ENCODE data around the gene GGTLC2.
A peak's percentile ranks its signal among the peaks of the same experiment; 100 is the strongest.
"Not testable (repeated sequence)": the region's sequence is repeated elsewhere in the genome, so short reads cannot be mapped to it uniquely, and the experiment has no call there.

Gene GGTLC2

DNA sequence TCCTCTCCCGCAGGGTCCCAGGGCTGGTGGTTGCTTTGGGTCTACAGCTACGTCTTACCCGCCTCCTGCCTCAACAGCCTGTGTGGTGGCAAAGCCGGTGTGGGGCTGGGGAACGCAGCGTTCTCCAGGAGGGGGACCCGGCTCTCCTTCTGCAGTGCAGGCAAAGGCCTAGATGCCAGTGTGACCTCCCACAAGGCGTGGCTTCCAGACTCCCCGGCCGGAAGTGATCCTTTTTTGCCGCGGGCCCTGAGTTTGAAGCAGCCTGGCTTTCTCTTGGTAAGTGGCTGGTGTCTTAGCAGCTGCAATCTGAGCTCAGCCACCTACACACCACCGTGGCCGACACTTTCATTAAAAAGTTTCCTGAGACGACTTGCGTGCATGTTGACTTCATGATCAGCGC, 6.1 kb upstream of the GGTLC2 start:
- not testable (repeated sequence) for DNase-seq (ENCODE audit: low spot score)

DNA sequence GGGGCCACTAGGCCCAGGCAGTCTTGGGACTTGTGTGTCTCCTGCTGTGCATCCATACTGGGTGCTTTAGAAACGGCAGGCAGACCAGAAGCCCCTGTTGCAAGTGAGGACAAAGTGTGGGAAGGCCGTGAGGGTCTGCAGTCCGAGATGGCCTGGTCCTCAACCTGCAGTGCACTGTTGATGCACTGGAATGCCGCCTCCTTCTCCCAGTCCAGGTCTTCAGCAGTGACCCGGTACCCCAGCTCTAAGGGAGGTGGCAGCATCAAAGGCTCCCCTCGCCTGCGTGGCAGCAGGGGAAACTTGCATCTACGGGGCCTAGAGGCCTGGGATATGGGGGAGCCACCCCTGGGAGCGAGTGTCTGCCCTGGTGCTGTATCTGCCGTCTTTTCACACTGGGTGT, 2.2 kb upstream of the GGTLC2 start:
- not testable (repeated sequence) for DNase-seq (ENCODE audit: low spot score)

DNA sequence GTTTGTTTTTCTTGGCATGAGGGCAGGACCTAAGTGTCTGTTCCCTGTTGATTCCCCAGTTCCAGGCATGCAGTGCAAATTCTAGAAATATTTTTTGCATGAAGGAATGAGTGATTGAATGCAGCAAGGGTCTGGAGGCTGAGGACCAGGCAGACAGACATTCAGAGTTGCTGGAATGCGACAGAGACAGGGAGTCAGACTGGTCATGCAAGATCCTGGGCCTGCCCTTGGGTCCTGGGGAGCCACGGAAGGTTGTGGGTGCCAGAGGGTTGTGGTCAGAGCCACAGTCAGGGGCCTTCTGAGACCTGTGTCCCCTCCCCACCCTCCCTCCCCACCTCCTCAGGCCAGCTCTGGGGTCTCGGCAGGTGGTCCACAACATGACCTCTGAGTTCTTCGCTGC, 1.6 kb downstream of the GGTLC2 start:
- not testable (repeated sequence) for DNase-seq (ENCODE audit: low spot score)

DNA sequence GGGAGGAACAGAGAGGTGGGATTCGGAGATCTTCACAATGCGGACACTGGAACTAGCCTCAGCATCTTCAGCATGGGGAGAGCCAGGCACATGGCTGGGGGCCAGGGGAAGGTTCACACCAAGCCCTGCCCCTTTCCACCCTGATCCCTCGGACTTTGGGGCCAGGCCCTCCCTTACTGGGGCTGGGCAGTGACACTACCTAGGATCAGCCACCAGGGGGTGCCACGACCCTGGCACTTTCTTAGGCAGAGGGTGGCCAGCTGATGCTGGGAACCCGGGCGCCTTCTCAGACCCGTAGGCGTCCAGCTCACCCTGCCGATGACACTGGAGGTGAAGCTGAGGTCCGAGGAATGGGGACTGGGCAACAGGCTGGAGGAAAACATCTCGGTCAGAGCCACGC, 3.5 kb downstream of the GGTLC2 start:
- not testable (repeated sequence) for DNase-seq (ENCODE audit: low spot score)

DNA sequence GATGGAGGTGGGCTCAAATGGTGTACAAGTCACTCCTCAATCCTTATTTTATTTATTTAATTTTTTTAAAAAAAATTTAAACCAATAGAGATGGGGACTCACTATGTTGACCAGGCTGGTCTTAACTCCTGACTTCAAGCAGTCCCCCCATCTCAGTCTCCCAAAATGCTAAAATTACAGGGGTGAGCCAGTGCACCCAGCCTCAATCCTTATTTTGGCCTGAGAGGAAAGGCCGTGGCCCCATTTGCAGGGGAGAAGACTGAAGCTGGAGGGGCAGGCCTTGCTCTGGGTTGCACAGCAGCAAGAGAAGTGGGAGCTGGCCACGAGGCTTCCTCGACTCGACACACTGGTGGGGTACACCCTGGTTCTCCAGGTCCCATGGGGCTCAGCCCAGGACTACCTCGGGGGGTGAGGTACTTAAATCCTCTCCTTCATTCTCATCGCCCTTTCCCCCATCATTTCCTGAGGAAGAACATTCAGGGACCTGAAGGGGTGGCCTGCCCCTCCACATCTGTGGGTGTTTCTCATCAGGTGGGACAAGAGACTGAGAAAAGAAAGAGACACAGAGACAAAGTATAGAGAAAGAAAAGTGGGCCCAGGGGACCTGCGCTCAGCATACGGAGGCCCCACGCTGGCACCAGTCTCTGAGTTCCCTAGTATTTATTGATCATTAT, 4.6 kb downstream of the GGTLC2 start:
- DNase-seq (ENCODE audit: low spot score): not testable (repeated sequence)

DNA sequence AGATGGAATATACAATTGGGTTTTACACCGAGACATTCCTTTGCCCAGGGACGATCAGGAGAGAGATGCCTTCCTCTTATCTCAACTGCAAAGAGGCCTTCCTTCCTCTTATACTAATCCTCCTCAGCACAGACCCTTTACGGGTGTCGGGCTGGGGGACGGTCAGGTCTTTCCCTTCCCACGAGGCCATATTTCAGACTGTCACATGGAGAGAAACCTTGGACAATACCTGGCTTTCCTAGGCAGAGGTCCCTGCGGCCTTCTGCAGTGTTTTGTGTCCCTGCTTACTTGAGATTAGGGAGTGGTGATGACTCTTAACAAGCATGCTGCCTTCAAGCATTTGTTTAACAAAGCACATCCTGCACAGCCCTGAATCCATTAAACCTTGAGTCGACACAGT, 5.3 kb downstream of the GGTLC2 start:
- DNase-seq (ENCODE audit: low spot score): not testable (repeated sequence)

DNA sequence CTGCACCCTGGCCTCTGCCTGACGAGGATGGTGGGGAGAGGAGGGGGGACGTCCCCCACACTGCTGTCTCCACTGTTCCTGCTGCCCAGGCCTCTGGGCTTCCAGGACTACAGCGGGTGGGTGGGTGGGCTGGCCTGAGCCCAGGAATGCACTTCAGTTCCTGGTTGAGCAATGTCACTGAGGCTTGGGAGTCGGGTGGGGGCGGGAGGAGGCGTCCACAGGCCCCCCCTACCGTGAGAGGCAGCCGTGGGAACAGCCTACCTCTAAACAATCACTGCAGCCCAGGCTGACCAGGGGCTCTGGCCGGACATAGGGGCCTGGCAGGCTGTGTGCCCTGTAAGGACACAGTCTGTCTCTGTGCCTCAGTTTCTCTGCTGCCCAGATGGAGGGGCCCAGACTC, 6.0 kb downstream of the GGTLC2 start:
- DNase-seq (ENCODE audit: low spot score): not testable (repeated sequence)

DNA sequence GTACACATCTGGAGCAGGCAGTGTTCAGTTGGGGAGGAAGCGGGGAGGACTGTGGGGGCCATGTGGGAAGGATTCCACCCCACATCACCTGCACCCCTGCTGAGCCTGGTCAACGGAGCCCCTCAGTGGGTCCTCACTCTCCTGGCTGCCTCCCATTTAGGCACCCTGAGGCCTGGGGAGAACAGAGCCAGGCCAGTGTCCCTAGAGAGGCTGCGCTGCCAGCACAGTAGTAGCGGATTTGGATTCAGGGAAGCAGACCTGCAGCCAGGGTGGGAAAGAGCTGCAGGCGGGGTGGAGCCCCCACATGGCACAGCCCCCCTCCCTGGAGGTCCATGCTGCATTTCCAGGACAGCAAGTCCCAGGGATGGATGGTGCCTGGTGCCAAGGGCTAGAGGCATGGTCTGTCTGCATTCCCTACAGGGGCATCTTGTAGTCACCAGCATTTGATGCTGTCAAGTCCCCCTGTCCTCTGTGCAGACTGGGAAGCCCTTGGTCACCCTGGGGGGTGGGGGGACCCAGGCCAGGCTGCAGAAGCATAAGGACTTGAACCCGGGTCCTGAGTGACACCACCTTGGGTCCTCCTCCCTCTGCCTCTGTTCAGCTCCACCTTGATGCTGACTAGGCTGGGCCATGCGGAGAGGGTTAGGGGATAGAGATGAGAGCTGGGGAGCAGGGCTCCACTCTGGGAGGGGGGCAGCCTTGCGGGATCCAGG, 6.5 kb downstream of the GGTLC2 start:
- DNase-seq (ENCODE audit: low spot score): not testable (repeated sequence)

DNA sequence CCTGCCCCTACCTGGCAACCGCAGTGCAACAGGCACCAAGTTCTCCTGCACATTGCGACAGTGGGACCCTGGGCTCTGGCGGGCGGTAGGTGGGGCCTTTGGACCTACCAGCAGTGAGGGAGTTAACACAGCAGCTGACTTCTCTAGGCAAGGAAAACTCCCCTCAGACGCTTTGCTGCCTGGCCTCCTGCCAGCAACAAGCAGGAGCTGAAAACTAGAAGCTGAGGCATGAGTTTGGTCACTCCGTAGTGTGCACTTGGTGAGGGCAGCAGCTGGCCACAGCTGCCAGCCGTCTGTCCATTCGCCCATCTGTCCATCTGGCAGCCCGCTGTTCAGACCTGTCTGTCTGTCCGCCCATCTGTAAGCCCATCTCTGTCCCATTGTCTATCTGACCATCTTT, 7.2 kb downstream of the GGTLC2 start:
- not testable (repeated sequence) for DNase-seq (ENCODE audit: low spot score)

DNA sequence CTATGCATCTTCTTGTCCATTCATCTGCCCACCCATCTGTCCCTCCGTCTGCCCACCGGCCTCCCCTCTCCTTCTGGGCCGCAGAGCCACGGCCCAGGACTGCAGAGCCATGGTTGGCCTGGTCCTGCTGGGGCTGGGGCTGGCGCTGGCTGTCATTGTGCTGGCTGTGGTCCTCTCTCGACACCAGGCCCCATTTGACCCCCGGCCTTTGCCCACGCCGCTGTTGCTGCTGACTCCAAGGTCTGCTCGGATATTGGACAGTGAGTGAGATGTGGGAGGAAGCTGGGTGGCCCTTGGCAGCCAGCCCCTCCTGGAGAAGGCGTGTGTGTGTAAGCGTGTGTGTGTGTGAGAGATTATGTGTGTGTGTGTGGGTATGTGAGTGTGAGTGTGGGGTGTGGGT, 7.7 kb downstream of the GGTLC2 start:
- not testable (repeated sequence) for DNase-seq (ENCODE audit: low spot score)

DNA sequence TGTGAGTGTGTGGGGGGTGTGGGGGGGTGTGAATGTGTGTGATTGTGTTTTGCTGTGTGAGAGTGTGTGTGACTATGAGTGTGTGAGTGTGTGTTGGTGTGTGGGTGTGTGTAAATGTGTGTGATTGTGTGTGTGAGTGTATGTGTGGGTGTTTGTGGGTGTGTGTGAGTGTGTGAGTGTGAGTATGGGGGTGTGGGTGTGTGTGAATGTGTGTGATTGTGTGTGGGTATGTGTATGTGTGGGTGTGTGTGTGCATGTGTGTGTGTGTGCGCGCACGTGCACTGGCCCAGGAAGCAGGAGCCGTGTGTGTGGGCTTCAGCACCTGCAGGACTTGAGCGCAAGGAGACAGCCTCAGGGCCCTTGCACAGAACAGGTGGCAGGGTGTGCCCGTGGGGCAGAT, 8.2 kb downstream of the GGTLC2 start:
- DNase-seq (ENCODE audit: low spot score): not testable (repeated sequence)

DNA sequence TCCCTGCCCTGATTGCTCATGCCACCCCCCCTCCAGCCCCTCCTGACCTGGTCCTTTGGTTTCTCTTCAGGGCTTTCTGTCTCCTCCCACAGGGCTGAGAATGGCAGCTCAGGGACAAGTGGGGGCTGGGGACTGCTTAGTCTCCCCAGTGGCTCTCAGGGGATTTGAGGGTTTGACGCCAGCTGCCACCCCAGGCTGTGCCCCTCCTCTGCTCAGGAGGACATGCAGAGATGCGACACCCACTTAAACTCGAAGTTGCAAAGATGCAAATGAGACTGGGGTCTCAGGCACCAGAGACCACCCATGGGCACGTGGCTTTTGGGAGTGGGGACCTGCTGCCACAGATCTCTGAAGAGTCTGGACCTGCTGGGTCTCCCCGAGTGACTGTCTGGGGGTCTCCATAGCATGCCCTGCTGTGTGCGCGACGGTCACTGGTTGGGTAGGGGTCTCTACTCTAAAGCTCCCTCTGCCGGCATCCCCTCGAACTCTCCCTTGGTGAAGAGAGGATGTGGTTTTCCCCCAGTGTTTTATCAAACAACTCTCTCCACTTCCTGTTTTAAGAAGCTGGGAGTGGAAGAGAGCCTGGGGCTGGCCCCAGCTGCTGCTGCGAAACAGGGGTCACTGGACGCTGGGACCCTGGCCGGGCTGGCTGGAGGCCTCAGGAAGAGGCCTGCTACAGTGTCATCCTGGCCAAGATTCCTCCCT, 9.4 kb downstream of the GGTLC2 start:
- not testable (repeated sequence) for DNase-seq (ENCODE audit: low spot score)

DNA sequence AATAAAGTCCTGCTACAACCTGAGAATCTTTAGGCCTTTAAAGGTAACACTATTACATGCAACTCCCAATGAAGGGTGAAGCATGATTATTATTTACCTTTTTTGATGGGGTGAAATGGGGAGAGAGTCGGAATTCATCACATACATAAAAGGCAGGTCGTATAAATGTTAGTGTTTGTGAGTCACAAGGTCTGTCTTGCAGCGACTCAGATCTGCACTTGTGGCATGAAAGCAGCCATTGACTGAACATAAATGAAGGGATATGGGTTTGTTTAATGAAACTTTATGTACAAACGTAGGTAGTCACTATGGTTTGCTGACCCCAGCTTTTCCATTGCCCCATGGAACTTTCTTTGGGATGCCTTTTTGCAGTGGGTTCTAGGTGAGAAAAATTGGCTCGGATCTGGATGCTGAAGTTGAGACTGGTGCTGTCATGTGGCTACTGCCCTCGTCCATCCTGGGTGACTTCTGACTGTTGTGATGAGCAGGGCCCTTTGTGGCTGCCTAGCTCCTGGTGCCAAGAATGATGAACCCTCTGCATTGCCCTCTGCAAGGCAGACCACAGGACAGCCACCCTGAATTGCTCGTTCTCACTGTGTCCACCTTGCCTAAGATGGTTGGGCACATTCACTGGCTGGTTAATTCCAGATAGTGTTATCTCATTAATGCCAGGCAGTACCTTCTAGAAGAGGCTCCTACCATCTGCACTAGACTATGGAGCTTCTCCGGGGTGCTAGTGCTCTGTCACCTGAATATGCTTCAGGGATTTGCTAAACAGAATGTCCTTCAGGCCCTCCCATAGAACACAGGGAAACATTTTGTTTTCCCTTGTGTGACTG, 11.3 kb downstream of the GGTLC2 start:
- DNase-seq (ENCODE audit: low spot score): no peak

DNA sequence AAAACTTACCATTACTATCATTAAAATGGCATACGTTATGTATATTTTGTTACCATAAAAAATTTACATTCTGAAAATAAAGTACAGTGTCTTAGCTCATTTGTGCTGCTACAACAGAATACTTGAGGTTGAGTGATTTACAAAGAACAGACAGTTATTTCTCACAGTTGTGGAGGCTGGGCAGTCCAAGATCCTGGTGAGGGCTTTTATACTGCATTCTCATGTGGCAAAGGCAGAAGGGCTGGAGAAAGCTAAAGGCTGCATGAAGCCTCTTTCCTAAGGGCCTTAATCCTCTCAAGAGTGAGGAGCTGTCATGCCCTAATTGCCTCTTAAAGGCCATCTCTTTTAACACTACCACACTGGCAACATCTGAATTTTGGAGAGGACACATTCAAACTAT, 13.3 kb downstream of the GGTLC2 start:
- DNase-seq (ENCODE audit: low spot score): no peak

DNA sequence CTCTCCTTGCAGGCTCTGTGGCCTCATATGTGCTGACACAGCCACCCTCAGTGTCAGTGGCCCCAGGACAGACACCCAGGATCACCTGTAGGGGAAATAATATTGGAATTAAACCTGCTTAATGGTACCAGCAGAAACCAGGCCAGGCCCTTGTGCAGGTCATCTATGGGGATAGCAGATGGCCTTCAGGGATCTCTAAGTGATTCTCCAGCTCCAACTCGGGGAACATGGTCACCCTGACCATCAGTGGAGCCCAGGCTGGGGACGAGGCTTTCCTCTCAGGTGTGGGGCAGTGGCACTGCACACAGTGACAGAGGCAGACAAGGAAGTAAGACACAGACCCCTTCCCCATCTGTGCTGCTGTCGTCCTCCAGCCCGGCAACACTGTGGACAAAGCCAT, 16.9 kb downstream of the GGTLC2 start:
- peak; percentile 26 for DNase-seq (ENCODE audit: low spot score)

DNA sequence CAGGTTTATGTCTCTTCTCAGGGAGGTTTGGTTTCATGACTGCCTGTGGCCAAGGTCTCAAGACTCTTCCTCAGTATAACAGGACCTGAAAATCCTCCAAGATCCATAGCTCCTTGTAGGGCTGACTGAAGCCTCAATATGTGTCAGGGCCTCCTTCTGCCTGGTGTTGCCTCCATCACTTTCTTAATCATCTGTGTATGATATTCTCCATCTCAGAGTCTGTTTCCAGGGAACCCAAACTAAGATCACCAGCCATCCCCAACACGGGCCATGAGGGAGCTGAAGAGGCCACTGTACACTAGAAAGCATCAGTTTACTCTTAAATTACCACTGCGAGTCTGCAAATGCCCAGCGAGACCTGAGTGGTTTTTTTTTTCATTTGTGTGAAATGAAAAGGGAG, 17.7 kb downstream of the GGTLC2 start:
- DNase-seq (ENCODE audit: low spot score): no peak

DNA sequence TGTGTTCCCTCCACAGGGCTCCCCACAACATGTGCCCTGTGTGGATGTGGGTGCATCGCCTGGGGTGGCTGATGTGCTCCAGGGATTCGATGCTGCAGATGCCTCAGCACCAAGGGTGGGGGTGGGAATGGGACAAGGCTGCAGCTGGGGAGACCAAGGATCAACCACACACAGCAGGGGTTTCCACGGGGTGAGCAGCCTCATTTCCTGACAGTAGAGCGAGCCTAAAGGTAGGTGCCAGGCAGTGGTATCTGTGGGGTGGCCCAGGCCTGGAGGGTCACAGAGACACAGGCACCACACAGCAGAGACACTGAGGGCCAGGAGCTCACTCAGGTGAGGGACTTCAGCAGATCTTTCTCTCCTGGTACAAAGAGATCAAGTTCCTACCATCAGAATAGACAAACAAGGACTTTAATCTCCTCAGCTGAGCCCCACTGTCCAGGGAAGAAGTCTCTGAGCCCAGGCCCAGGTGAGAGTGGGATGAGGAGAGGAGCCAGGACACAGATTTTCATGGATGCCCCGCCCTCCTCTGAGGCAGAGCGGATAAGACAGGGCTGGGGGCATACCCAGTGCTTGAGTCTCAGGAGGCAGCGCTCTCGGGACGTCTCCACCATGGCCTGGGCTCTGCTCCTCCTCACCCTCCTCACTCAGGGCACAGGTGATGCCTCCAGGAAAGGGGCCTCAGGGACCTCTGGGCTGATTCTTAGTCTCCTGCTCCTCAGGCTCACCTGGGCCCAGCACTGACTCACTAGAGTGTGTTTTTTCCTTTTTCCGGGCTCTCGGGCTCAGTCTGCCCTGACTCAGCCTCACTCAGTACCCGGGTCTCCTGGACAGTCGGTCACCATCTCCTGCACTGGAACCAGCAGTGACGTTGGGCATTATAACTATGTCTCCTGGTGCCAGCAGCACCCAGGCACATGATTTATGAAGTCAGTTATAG, 19.7 kb downstream of the GGTLC2 start:
- DNase-seq (ENCODE audit: low spot score): peak; percentile 31

DNA sequence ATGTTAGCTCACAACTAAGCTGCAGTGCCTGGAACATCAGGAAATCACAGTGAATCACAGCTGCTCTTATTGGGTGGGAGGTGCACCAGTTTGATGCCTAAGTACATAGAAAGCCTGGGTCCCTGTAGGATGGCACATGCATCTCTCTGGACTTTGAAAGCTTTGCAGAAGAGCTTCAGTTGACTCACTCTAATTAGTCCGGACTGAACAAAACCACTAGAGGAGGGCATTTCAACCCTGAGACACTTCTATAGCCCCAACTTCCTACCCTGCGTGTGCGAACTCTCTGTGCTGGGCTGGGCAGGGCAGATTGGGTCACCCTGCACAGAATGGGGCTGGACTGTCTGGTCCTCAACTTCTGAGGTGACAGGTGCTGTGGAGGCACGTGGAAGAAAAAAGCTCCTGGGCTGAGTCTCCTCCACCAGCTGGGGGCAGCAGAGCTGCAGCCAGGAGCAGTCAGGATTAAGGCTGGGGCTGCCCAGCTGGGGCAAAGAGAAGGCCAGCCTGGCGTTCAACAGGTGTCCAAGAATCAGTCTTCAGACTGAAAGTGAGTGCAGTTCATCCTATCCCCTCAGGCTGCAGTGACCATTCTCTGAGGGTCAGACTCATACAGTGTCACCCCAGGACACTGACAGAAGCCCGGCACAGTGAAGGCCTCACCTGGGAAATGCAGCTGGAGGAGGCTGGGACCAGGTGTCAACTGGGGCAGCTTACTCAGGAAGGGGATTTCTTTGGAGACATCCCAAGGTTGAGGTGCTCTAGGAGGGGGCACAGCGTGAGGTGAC, 22.1 kb downstream of the GGTLC2 start:
- peak; percentile 42 for DNase-seq (ENCODE audit: low spot score)

DNA sequence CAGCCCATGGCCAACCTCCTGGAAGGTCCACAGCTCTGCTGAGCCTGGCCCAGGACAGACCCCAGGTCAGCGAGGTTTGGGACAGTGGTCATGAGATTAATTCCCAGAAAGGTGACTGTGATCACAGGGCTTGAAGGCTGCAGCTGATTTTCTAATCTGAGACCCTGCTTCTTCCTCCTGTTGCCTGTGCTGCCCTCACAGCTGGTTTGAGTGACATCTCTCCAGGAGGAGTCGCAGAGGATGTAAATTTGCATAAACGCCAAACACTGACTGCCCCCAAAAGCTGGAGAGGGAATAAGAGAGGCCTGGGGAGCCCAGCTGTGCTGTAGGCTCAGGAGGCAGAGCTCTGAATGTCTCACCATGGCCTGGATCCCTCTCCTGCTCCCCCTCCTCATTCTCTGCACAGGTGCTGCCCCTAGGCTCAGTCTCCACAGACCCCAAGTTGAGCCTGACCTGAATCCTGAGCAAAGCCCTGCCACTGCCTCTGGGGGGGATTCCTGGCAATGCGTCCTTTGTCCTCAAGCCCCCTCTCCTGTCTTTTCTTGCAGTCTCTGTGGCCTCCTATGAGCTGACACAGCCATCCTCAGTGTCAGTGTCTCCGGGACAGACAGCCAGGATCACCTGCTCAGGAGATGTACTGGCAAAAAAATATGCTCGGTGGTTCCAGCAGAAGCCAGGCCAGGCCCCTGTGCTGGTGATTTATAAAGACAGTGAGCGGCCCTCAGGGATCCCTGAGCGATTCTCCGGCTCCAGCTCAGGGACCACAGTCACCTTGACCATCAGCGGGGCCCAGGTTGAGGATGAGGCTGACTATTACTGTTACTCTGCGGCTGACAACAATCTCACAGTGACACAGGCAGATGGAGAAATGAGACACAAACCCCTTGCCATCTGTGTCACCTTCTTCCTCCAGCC, 23.8 kb downstream of the GGTLC2 start:
- DNase-seq (ENCODE audit: low spot score): peak; percentile 40

All from left forelimb (tissue), 1 donor.